ENCODE measurements around the gene SLC26A8. TPM values are rescaled to one million over a fixed set of nuclear protein-coding genes. Genes with fewer than 3 reads are reported as not detected.

SLC26A8 gene, protein sequence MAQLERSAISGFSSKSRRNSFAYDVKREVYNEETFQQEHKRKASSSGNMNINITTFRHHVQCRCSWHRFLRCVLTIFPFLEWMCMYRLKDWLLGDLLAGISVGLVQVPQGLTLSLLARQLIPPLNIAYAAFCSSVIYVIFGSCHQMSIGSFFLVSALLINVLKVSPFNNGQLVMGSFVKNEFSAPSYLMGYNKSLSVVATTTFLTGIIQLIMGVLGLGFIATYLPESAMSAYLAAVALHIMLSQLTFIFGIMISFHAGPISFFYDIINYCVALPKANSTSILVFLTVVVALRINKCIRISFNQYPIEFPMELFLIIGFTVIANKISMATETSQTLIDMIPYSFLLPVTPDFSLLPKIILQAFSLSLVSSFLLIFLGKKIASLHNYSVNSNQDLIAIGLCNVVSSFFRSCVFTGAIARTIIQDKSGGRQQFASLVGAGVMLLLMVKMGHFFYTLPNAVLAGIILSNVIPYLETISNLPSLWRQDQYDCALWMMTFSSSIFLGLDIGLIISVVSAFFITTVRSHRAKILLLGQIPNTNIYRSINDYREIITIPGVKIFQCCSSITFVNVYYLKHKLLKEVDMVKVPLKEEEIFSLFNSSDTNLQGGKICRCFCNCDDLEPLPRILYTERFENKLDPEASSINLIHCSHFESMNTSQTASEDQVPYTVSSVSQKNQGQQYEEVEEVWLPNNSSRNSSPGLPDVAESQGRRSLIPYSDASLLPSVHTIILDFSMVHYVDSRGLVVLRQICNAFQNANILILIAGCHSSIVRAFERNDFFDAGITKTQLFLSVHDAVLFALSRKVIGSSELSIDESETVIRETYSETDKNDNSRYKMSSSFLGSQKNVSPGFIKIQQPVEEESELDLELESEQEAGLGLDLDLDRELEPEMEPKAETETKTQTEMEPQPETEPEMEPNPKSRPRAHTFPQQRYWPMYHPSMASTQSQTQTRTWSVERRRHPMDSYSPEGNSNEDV
- total RNA-seq = not detected in 2 replicates

DNA sequence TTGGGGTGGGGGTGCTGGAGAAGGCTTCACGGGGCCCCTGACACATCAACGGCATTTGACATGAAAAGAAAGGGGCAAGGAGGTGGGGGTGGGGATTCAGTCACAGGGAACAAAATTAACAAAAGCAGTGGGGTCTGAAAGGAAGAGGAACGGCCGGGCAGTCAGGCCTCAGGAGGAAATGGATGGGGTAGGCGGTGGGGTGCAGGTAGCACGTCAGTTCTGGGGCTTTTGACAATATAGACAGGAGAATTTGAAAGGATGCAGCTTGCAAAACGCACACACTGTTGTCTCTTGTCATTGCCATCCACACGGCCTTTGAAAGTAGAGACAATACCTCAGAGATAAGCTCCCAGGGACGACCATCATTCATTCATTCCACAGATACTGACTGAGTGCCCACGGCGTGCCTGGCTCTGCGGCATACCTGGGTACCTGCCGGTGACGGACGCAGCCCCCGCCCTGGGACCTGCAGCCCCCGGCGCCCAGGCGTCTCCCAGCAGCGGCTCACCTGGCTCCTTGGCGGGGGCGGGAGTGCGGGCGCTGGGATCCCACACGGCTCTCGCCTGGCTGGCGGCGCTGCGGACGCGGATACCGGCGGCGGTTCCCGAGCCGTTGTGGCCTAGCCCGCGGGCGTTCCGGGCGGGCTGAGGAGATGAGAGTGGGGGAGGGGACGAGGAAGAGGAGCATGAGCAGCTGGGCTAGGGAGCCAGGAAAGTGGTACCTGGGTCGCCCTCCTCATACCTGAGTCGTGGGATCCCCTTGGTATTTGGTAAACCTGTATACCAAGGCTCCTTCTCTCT is at the start of gene SLC26A8:
TSS of gene SLC26A8 (minus strand) at position 646 of the 800 bp plus-strand sequence. CDS start 4,934 bp downstream, outside the sequence.

DNA sequence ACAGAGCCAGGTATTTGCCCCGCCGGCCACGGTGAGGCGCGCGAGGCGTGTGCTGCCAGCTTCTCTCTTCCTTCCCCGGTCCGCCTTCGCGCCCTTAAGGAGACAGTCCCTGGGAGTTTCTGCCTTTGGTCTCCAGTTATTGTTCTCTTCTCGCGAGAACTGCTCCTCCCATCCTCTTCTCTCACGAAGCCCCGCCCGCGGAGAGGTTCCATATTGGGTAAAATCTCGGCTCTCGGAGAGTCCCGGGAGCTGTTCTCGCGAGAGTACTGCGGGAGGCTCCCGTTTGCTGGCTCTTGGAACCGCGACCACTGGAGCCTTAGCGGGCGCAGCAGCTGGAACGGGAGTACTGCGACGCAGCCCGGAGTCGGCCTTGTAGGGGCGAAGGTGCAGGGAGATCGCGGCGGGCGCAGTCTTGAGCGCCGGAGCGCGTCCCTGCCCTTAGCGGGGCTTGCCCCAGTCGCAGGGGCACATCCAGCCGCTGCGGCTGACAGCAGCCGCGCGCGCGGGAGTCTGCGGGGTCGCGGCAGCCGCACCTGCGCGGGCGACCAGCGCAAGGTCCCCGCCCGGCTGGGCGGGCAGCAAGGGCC is 3.2 kb upstream of the SLC26A8 start, which contains the start of gene MAPK14:
TSS of gene MAPK14 (plus strand) at position 308 of the 587 bp plus-strand sequence. CDS start 350 bp downstream, outside the sequence.

DNA sequence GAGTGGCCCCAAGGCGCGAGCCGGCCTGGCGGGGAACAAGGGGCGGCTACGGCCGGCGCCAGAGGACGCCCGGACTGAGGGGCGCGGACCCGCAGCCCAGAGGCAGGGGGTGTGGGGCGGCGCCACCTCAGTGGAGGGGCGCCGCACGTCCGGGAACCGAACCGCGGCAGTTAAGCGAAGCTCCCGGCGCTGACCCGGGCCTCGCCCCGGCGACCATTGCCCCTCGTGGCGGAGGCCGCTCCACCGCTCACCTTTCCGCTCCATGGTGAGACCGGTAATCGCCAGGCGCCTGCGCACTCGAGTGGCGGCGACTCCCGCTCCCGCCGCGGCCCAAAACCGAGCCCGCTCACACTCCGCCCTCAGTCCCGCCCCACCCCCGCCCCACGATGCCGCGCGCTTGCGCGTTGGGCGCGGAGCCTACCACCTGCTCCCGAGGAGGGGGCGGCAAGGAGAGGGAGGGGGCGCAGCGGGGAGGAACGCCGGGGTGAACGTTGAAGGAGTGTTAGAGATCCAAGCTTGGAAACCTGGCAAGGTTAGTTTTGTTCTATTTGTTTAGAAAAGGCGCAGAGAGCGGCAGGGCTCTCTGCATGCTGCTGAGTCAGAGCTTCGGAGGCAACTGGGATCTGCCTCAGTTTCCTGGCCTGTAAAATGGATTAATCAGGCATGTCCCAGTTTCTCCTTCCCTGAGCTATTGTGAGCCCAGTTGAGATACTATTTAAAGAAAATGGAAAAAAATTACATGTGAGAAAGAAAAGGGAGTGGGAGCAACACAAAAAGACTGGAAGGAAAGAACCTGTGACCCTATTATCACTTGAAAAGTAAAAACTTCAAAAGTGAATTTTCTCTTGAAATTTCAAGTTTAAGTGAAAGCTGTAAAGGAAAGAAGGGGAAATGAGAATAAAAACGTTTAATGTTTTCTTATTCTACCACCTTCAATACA is 103.4 kb downstream of the SLC26A8 start, which contains the start of gene SRPK1:
TSS of gene SRPK1 (minus strand) at position 306 of the 940 bp plus-strand sequence. CDS start at position 264, 42 bp downstream.

Other genes starting within 250 kb of the SLC26A8 start
- gene CLPSL2, start 248.0 kb downstream of the SLC26A8 start, total RNA-seq = not detected in 2 replicates
- gene CLPSL1, start 243.6 kb downstream of the SLC26A8 start, total RNA-seq = not detected in 2 replicates
- not detected in 2 replicates for gene CLPS, start 227.3 kb downstream of the SLC26A8 start, total RNA-seq
- not detected in 2 replicates for gene LHFPL5, start 219.3 kb downstream of the SLC26A8 start, total RNA-seq
- 60.2 and 62.6 TPM in 2 replicates for gene SRPK1, start 103.5 kb downstream of the SLC26A8 start, total RNA-seq
- gene MAPK14, start 3.2 kb upstream of the SLC26A8 start, total RNA-seq = 36.1 and 38.3 TPM in 2 replicates
- 27.0 and 45.2 TPM in 2 replicates for gene MAPK13, start 105.9 kb upstream of the SLC26A8 start, total RNA-seq
- 2.5 and 4.3 TPM in 2 replicates for gene BRPF3, start 172.1 kb upstream of the SLC26A8 start, total RNA-seq
- gene PNPLA1, start 245.4 kb upstream of the SLC26A8 start, total RNA-seq = 0.16 TPM in 1 of 2 replicates, not detected in the other

Measured in hair follicular keratinocyte (primary cell).